HEK293T (cell line): ENCODE data around the gene CELF6.

Experiments used
- BHLHE40 ChIP-seq: fragments of 450-650 bp; IDR thresholded peaks from 2 replicates; pipeline ENCODE4 v1.6.1; 2016; ENCODE audit warnings: mild to moderate bottlenecking, moderate library complexity, borderline replicate concordance
- ELF4 ChIP-seq: fragments of 450-650 bp; IDR thresholded peaks from 2 replicates; pipeline ENCODE4 v1.6.1; 2017; ENCODE audit warnings: antibody characterized with exemption
- FOXA1 ChIP-seq: fragments of 450-650 bp; IDR thresholded peaks from 2 replicates; pipeline ENCODE4 v1.6.1; 2016; ENCODE audit warnings: mild to moderate bottlenecking
- FOXM1 ChIP-seq: fragments of 450-650 bp; IDR thresholded peaks from 2 replicates; pipeline ENCODE4 v1.6.1; 2017; ENCODE audit warnings: mild to moderate bottlenecking, borderline replicate concordance
- NFRKB ChIP-seq: fragments of 450-650 bp; IDR thresholded peaks from 2 replicates; pipeline ENCODE4 v1.6.1; 2016; ENCODE audit warnings: mild to moderate bottlenecking, moderate library complexity
- SUZ12 ChIP-seq: fragments of 450-650 bp; IDR thresholded peaks from 2 replicates; pipeline ENCODE4 v1.6.1; 2016; ENCODE audit warnings: mild to moderate bottlenecking

GRCh38 chr15:72315706-72316370 lies 4.1 kb downstream of the CELF6 start:
- TF ChIP-seq BHLHE40 (no peak), SUZ12 (no peak), ELF4 (no peak), FOXM1 (no peak), NFRKB (no peak), FOXA1 (no peak)
